OCI-LY3 (cell line): ENCODE data around the gene GTF2IRD1.
"Not testable (repeated sequence)": the region's sequence is repeated elsewhere in the genome, so short reads cannot be mapped to it uniquely, and the experiment has no call there.

Experiments
- H2AFZ ChIP-seq: fragments of 200-600, 300-600 bp; shearing (Covaris generic); 2 replicates; pipeline ENCODE4 v1.6.0; 2014; ENCODE audit warnings: antibody characterized with exemption, low read depth, low read length
- H3K27ac ChIP-seq: fragments of 200-600, 300-600 bp; sonication (generic); 2 replicates; pipeline ENCODE4 v1.5.1; 2014; ENCODE audit warnings: mild to moderate bottlenecking, low read length, moderate library complexity, mixed read lengths
- H3K27me3 ChIP-seq: fragments of 200-600, 300-600 bp; sonication (generic); 2 replicates; pipeline ENCODE4 v1.6.1; 2014; ENCODE audit warnings: low read depth, low read length, mixed read lengths
- H3K36me3 ChIP-seq: fragments of 200-600, 300-600 bp; sonication (generic); replicated peaks from 2 replicates; pipeline ENCODE3; 2014; ENCODE audit warnings: low read depth, low read length, mixed read lengths
- H3K4me1 ChIP-seq: fragments of 300-600, 200-600 bp; sonication (generic); 2 replicates; pipeline ENCODE4 v1.6.1; 2014; ENCODE audit warnings: low read length, mixed read lengths
- H3K4me2 ChIP-seq: fragments of 200-600, 300-600 bp; sonication (generic); 2 replicates; pipeline ENCODE4 v1.6.1; 2014; ENCODE audit warnings: low read length, mixed read lengths
- H3K4me3 ChIP-seq: fragments of 300-600, 200-600 bp; sonication (generic); 2 replicates; pipeline ENCODE4 v1.5.1; 2014; ENCODE audit warnings: antibody characterized with exemption, mild to moderate bottlenecking, low read length, moderate library complexity
- H3K79me2 ChIP-seq: fragments of 300-600, 200-600 bp; shearing (Covaris generic); 2 replicates; pipeline ENCODE4 v1.6.1; 2014; ENCODE audit warnings: mild to moderate bottlenecking, low read length, mixed read lengths
- H3K9ac ChIP-seq: fragments of 300-600, 200-600 bp; shearing (Covaris generic); 2 replicates; pipeline ENCODE4 v1.6.0; 2014; ENCODE audit warnings: mild to moderate bottlenecking, low read length, moderate library complexity
- H3K9me3 ChIP-seq: fragments of 200-600, 300-600 bp; shearing (Covaris generic); 2 replicates; pipeline ENCODE4 v1.6.1; 2014; ENCODE audit warnings: low read length, mixed read lengths; ENCODE audit not compliant: insufficient read depth
- H4K20me1 ChIP-seq: fragments of 200-600, 300-600 bp; sonication (generic); 2 replicates; pipeline ENCODE4 v1.6.1; 2016; ENCODE audit warnings: low read length, mixed read lengths; ENCODE audit not compliant: insufficient read depth
- EZH2phosphoT487 ChIP-seq: fragments of 200-600 bp; shearing (Covaris generic); IDR thresholded peaks from 2 replicates; pipeline ENCODE4 v1.6.1; 2018; ENCODE audit warnings: antibody characterized with exemption, mixed run types, low read depth
- TF ChIP-seq, protein P1 (sequence below): fragments of 200-600, 300-600 bp; sonication (generic); IDR thresholded peaks from 2 replicates; pipeline ENCODE4 v1.5.1; 2014; ENCODE audit warnings: antibody characterized with exemption, low read length, low read depth

Gene GTF2IRD1

GRCh38 chr7:74410772-74411171 is 42.9 kb upstream of the GTF2IRD1 start:
- Histone ChIP-seq H3K27me3 (no peaks in the 10 kb centered on the region), H3K36me3 (peaks cover 4% of the 10 kb centered on the region), H3K4me3 (no peak overlapping the region), H3K9ac (no peak overlapping the region), H3K9me3 (no peaks in the 10 kb centered on the region), H4K20me1 (no peaks in the 10 kb centered on the region), H3K79me2 (no peaks in the 10 kb centered on the region), H3K4me1 (no peaks in the 10 kb centered on the region), H3K27ac (no peak overlapping the region), H3K4me2 (no peak overlapping the region), H2AFZ (no peak overlapping the region)
- TF ChIP-seq, protein P1, sequence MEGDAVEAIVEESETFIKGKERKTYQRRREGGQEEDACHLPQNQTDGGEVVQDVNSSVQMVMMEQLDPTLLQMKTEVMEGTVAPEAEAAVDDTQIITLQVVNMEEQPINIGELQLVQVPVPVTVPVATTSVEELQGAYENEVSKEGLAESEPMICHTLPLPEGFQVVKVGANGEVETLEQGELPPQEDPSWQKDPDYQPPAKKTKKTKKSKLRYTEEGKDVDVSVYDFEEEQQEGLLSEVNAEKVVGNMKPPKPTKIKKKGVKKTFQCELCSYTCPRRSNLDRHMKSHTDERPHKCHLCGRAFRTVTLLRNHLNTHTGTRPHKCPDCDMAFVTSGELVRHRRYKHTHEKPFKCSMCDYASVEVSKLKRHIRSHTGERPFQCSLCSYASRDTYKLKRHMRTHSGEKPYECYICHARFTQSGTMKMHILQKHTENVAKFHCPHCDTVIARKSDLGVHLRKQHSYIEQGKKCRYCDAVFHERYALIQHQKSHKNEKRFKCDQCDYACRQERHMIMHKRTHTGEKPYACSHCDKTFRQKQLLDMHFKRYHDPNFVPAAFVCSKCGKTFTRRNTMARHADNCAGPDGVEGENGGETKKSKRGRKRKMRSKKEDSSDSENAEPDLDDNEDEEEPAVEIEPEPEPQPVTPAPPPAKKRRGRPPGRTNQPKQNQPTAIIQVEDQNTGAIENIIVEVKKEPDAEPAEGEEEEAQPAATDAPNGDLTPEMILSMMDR = no peak
- TF ChIP-seq EZH2phosphoT487 = no peak

DNA sequence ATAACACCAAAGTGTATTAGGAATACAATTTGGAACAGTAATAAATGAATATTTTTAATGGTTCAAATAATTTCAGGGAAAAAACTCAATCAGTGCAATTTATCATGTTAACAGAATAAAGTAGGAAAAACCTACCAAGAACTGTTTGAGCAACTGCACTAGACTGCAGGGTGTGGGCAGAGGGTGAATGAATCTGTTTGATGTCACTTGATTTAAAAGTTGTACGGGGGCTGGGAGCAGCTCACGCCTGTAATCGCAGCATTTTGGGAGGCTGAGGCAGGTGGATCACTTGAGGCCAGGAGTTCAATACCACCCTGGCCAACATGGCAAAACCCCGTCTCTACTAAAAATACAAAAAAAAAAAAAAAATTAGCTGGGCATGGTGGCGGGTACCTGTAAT is 42.1 kb upstream of the GTF2IRD1 start:
- not testable (repeated sequence) for H3K27me3 ChIP-seq, H3K27ac ChIP-seq, H3K4me1 ChIP-seq, H3K4me3 ChIP-seq, H3K36me3 ChIP-seq, H3K9me3 ChIP-seq, H2AFZ ChIP-seq, H3K9ac ChIP-seq, H3K4me2 ChIP-seq, H4K20me1 ChIP-seq, H3K79me2 ChIP-seq

GRCh38 chr7:74412056-74412455 is 41.6 kb upstream of the GTF2IRD1 start:
- Histone ChIP-seq H3K79me2 (no peaks in the 10 kb centered on the region), H3K36me3 (no peaks in the 10 kb centered on the region), H3K27ac (no peak overlapping the region), H2AFZ (no peak overlapping the region), H4K20me1 (no peaks in the 10 kb centered on the region), H3K4me1 (0 out of 2 replicates have a peak, but pooled peaks cover under 1% of the 10 kb centered on the region), H3K27me3 (no peaks in the 10 kb centered on the region), H3K9me3 (no peaks in the 10 kb centered on the region), H3K4me3 (no peak overlapping the region), H3K9ac (no peak overlapping the region), H3K4me2 (no peak overlapping the region)
- no peak for TF ChIP-seq EZH2phosphoT487
- TF ChIP-seq, protein P1 = no peak

DNA sequence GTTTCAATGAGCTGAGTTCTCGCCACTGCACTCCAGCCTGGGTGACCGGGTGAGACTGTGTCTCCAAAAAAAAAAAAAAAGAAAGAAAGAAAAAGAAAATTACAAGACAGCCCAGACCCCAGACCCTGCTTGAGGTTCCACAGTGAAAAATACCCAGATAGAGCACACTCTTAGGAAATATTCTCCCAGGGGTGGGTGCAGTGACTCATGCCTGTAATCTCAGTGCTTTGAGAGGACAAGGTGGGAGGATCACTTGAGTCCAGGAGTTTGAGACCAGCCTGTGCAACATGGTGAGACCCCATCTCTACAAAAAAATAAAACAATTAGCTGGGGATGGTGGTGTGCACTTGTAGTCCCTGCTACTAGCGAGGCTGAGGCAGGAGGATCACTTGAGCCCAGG is 41.1 kb upstream of the GTF2IRD1 start:
- Histone ChIP-seq H3K4me3 (no peak overlapping the region), H3K4me1 (0 out of 2 replicates have a peak, but pooled peaks cover 3% of the 10 kb centered on the region), H2AFZ (no peak overlapping the region), H3K27ac (no peak overlapping the region), H3K9ac (no peak overlapping the region), H4K20me1 (no peaks in the 10 kb centered on the region), H3K4me2 (no peak overlapping the region), H3K36me3 (no peaks in the 10 kb centered on the region), H3K79me2 (no peaks in the 10 kb centered on the region), H3K27me3 (no peaks in the 10 kb centered on the region), H3K9me3 (no peaks in the 10 kb centered on the region)
- TF ChIP-seq EZH2phosphoT487 = no peak
- TF ChIP-seq, protein P1 = no peak

DNA sequence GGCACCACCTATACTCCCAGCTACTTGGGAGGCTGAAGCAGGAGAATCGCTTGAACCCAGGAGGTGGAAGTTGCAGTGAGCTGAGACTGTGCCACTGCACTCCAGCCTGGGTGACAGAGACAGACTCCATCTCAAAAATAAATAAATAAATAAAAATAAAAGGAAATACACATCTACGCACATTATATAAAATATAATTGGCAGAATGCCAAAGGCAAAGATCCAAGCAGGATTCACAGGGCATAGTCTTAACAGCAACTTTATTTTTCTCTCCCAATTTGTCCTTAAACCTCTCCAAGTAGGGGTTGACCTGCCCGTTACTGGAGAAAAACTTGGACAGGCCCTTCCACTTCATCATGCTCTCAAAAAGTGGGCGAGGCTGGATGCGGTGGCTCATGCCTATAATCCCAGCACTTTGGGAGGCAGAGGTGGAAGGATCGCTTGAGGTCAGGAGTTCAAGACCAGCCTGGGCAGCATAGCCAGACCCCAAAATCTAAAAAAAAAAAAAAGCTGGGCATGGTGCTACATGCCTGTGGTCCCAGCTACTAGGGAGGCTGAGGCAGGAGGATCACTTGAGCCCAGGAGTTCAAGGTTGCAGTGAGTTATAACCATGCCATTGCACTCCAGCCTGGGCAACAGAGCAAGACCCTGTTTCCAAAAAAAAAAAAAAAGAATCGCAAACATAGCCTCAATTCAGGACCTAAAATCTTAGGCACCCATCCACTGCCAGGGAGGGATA is 38.9 kb upstream of the GTF2IRD1 start:
- not testable (repeated sequence) for H3K4me2 ChIP-seq

More for the DNA sequence above, 38.9 kb upstream of the GTF2IRD1 start:
- not testable (repeated sequence) for H3K27me3 ChIP-seq, H3K36me3 ChIP-seq, H4K20me1 ChIP-seq, H3K27ac ChIP-seq, H3K9me3 ChIP-seq, H3K79me2 ChIP-seq, H3K9ac ChIP-seq, H3K4me3 ChIP-seq, H3K4me1 ChIP-seq, H2AFZ ChIP-seq
